Astrocyte (in vitro differentiated cells and primary cell): Measurements from ENCODE around the gene TANGO6.

Source experiments
- EZH2 ChIP-seq: IDR thresholded peaks from 2 replicates; pipeline ENCODE4 v1.6.1; 2012; ENCODE audit warnings: mild to moderate bottlenecking, low read length, inconsistent platforms; ENCODE audit not compliant: insufficient read depth
- TF ChIP-seq, protein P1 (sequence below): IDR thresholded peaks from 2 replicates; pipeline ENCODE4 v1.5.1; 2011; ENCODE audit warnings: low read depth, mild to moderate bottlenecking, inconsistent platforms, low read length, moderate library complexity; ENCODE audit not compliant: insufficient read depth

DNA sequence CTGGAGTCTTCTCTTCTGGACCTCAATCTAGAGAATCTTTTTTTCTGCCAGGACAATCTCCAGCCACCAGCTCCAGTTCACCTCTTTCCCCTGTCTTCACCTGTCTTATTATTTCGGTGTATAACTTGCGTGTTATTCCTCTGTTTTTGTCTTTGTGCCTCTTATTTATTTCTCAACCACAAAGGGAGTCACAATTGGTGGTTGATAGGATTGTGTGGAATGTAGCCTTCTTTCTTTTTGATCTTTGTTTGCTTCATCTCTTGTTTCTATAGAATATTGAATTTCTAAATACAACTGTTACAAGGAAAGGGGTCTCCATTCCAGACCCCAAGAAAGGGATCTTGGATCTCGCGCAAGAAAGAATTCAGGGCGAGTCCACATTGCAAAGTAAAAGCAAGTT is 226.2 kb downstream of the TANGO6 start:
- no peak for TF ChIP-seq EZH2
- TF ChIP-seq, protein P1, sequence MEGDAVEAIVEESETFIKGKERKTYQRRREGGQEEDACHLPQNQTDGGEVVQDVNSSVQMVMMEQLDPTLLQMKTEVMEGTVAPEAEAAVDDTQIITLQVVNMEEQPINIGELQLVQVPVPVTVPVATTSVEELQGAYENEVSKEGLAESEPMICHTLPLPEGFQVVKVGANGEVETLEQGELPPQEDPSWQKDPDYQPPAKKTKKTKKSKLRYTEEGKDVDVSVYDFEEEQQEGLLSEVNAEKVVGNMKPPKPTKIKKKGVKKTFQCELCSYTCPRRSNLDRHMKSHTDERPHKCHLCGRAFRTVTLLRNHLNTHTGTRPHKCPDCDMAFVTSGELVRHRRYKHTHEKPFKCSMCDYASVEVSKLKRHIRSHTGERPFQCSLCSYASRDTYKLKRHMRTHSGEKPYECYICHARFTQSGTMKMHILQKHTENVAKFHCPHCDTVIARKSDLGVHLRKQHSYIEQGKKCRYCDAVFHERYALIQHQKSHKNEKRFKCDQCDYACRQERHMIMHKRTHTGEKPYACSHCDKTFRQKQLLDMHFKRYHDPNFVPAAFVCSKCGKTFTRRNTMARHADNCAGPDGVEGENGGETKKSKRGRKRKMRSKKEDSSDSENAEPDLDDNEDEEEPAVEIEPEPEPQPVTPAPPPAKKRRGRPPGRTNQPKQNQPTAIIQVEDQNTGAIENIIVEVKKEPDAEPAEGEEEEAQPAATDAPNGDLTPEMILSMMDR, result no peak
